Upper lobe of left lung (tissue), 4 donors: ENCODE results near the gene PRDM2.

Source experiments
- CTCF ChIP-seq, 6 experiments: fragments of 450-650 bp in 4 of 6; fragments of 200-600 bp in 2 of 6; sonication (generic) in 2 of 6; IDR thresholded peaks; one replicate each; pipeline ENCODE4 v1.5.1; 2016 to 2019; ENCODE audit warnings: antibody characterized with exemption in 6 of 6
- POLR2AphosphoS5 ChIP-seq, 2 donors: sonication (generic); formaldehyde crosslinking; IDR thresholded peaks; one replicate each; pipeline ENCODE4 v1.5.1; 2017; ENCODE audit warnings: antibody characterized with exemption in 2 of 2

- TF ChIP-seq CTCF (IDR thresholded peaks at IDR 0.05) (no peak), POLR2AphosphoS5 (IDR thresholded peaks at IDR 0.05) (no peak)
These were observed 3.1 kb downstream of the PRDM2 start for GRCh38 chr1:13703128-13703513.
